Mesenteric fat pad (tissue), 1 donor: ENCODE data around the gene MARK1. TPM values are rescaled to one million over a fixed set of nuclear protein-coding genes. Genes with fewer than 3 reads are reported as not detected.
"Not testable (repeated sequence)": the region's sequence is repeated elsewhere in the genome, so short reads cannot be mapped to it uniquely, and the experiment has no call there.

Experiments
- DNase-seq: peaks from one replicate; pipeline ENCODE4 v3.0.0-alpha.2; 2020; ENCODE audit warnings: low spot score
- total RNA-seq: library from RNA; stranded (reverse); fragmentation: NEBNext Ultra II Directional; extraction: Animal tissue kit (Norgen Biotek cat#: 25700); gene quantifications from one replicate; pipeline ENCODE4 v1.2.1, GENCODE V29; 2021
- donor health status: DM: yes; HTN: yes; CAD: no.

MARK1 gene
- total RNA-seq, 1 donor from 2014 or later = 19.2 TPM

DNA sequence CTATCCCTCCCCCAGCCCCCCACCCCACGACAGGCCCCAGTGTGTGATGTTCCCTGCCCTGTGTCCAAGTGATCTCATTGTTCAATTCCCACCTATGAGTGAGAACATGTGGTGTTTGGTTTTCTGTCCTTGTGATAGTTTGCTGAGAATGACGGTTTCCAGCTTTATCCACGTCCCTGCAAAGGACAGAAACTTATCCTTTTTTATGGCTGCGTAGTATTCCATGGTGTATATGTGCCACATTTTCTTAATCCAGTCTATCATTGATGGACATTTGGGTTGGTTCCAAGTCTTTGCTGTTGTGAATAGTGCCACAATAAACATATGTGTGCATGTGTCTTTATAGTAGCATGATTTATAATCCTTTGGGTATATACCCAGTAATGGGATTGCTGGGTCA lies 77.7 kb downstream of the MARK1 start:
- not testable (repeated sequence) for DNase-seq

DNA sequence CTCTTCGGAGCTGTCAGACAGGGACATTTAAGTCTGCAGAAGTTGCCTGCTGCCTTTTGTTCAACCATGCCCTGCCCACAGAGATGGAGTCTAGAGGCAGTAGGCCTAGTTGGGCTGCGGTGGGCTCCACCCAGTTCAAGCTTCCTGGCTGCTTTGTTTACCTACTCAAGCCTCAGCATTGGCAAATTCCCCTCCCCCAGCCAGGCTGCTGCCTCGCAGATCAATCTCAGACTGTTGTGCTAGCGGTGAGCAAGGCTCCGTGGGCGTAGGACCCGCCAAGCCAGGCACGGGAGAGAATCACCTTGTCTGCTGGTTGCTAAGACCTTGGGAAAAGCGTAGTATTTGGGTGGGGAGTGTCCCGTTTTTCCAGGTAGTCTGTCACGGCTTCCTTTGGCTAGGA lies 83.2 kb downstream of the MARK1 start:
- DNase-seq = not testable (repeated sequence)

DNA sequence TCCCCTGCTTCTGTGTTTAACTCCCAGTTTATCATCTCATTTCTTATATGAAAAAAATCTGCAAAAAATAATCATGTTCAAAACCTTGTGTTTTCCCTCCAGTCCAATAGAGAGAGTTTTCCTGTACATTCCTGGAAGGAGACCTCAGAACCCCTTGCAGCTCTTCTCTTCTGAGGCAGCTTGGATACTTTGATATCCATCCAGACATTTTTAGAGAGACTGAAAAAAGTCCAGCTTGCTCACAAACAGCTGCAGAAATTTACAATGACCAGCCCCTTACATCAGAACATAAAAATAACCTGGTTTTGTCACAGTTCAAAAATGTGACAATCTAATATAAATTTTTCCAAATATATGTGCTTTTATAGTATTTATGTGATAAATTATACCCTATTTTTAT lies 88.9 kb downstream of the MARK1 start:
- DNase-seq = no peak

DNA sequence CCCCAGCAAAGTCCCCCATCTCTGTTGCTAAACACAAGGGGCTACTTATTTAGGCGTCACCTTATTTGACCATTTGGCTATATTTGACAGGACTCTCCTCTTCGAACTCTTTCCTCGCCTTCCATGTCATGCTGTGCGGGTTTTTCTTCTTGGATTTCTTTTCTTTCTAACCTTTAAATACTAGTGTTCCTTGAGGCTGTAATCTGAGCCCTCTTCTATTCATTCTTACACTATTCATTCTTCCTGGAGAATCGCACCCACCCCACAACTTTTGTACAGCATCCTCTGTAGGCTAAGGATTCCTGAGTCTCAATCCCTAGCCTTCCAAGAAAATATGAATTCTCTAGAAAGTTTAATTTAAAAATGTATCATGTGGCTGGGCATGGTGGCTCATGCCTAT lies 100.5 kb downstream of the MARK1 start:
- no peak for DNase-seq

DNA sequence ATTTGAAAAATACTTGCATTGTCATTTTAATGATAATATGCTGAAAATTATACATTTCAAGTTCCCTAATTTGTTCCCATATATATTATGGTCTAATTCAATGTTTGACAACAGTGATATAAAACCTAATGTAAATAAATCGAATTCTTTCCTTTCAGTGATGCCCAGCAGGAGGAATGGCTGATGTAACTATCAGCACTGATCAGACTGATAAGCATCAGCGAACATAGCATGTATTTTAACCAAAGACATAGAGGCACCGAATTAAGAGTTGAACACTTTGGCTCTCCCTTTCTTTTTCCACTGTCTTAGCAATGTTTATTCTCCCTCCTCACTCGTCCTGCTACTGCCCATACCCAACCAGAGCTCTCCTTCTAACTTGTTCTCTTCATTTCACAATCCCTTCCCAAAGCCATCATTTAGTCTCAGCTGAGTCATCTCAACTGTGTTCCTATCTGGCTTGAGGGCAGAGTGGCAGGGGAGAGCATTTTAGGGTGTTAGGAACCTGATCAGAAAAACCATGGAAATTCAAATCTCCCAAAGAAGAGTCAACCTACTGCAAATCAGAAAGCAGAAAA lies 103.4 kb downstream of the MARK1 start:
- DNase-seq = no peak

DNA sequence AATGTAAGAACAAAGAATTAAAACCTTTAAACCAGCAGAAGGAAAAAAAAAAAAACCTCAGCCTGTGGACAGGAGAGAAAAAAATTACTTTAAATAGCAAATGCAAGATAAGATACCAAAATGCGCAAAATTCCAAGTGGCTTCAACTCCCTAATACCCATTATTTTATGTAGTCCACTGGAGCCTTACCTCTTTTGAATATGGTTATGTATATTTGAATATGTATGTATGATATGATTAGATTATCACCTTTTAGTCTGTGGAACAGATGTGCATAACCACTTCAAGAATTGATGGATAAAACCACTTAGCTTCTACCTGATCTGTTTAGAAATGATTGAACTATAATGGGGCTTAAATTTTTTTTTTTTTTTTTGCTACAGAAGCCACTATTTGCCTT lies 109.8 kb downstream of the MARK1 start:
- no peak for DNase-seq

DNA sequence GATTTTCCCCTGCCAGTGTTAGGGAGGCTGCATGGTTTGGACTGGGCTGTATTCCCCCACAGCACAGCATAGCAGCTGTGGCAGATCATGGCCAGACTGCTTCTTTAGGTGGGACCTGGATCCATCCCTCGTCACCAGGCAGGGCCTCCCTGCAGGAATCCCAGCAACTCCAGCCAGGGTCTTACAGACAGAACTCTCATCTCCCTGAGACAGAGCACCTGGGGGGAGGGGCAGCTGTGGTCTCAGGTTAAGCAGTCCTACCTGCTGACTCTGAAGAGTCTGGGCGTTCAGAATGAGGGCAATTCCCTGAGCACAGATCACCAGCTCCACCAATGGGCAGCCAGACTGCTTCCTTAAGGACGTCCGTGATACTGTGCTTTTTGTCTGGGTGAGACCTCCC lies 114.3 kb downstream of the MARK1 start:
- no peak for DNase-seq

DNA sequence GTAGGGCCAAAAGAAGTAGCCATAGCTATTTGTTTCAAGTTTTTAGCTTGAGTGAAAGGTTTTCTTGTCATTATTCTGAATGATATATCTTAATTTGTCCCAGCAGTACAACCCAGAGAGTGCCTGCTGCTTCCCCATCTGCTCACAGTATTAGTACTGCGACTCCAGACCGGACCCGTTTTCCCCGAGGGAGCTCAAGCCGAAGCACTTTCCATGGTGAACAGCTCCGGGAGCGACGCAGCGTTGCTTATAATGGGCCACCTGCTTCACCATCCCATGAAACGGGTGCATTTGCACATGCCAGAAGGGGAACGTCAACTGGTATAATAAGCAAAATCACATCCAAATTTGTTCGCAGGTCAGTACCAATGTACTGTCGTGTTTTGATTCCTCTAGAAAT lies 125.1 kb downstream of the MARK1 start:
- DNase-seq = no peak

DNA sequence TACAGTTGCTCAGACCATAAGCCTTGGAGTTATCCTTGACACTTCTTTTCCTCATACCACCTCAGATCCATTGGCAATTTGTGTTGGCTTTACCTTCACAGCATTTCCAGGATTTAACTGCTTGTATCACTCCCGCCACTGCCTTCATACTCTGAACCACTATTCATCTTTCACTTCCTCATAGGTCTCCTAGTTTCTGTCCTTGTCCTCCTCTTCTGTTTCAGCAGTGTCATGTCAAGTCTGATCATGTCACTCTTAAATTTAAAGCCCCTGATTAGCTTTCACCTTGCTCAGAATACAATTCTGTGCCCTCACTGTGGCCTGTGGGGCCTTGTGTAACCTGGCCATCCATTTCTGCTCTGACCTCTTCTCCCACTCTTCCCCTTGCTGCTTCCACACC lies 127.6 kb downstream of the MARK1 start:
- DNase-seq = no peak

DNA sequence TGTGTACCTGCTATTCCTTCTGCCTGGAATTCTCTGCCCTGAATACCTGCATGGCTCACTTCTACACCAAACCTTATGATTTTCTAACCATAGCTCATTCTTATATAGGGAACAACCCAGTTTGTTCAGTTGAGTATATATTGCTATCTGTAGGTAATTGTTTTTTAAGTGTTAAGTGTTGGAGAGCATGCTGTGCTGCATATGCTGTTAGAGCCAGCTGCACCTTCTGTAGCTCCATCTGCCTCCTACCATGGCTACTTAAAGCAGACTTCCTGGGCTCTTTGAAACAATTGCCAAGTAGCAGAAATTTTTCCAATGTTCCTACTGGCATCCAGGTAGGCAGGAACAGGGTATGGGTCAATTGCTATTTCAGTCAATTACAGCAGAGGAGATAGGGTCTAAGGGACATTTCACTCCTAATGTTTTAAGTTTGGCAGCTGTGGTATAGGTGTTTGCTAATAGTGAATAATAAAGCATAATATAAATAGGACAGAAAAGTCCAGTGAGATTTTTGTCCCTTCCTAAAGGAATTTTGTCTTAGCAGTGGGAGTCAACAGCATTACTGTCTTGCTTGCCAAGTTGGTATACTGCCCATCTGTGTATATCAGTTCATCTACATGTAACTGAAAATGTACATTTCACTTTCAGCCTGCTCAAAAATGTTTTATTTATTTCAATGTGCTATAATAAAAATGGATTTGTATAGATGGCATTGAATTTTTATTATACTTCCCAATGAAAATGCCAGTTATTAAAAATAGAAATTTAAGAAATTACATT lies 128.2 kb downstream of the MARK1 start:
- DNase-seq = no peak

DNA sequence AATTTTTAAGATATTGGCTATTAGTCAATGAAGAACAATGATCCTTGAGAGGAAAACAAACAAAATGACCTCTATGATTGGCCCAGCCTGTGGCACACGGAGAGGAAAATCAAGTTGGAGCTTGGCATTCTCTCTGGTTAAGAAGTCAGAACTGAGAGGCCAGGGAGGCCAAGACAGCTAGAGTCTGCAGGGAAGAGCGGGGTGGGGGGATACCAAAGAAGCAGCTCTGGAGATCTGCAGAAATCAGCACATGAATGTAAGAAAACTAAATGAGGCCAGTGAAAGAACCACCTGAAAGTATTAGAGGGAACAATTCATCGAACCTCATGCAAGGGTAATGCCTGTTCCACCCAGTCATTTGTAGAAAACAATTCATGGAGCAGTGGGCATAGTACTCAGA lies 138.4 kb downstream of the MARK1 start:
- DNase-seq = no peak

DNA sequence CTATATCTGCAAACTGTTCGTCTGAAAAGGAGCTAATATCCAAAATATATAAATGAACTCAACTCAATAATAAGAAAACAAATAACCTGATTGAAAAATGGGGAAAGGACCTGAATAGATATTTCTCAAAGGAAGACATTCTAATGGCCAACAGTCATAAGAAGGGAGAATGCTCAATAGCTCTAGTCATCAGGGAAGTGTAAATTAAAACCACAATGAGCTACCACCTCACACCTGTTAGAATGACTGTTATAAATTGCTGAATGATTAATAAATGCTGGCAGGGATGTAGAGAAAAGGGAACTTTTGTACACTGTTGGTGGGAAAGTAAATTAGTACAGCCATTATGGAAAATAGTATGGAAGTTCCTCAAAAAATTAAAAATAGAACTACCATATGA lies 141.1 kb downstream of the MARK1 start:
- no peak for DNase-seq

DNA sequence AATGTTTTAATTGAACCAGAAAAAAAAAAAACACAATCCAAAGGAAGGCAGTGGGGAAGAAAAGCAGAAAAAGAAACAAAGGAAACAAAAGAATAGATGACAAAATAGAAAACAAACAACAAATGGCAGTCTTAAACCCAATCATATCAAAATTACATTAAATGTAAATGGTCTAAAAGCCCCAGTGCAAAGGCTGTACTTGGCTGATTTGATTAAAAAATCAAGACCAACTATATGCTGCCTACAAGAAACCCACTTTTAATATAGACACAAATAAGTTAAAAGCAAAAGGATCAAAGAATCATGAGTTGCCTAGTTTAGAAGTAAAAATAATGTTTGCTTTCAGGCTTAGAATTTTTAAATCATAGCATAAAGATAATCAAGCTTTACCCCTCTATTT lies 142.4 kb downstream of the MARK1 start:
- DNase-seq = no peak

DNA sequence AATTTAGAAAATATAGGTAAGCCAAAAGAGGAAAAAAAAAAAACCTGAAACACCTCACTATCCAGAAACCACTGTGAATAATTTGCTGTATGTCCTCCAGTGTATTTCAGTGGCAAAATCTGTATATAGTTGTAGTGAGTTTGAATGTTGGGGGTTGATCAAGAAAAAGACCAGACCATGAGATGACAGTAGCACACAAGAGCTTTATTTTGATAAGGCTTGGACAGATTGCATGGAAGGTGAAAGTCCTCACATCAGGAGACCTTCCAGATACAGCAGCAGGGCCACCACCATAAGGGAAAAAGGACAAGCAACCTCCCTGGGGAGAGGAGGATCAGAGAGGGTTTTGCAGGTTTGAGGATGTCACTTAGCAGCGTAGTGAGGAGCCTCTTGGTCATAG lies 146.0 kb downstream of the MARK1 start:
- no peak for DNase-seq

DNA sequence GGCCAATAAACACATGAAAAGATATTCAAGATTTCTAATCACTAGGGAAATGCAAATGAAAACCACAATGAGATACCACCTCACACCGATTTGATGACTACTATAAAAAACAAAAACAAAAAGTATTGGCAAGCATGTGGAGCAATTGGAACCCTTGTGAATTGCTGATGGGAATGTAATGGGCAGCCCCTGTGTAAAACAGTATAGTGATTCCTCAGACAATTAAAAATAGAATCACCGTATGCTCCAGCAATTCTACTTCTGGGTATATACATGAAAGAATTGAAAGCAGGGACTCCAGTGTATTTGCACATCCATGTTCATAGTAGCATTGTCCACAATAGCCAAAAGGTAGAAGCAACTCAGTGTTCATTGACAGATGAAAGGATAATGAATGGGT lies 149.3 kb downstream of the MARK1 start:
- no peak for DNase-seq

DNA sequence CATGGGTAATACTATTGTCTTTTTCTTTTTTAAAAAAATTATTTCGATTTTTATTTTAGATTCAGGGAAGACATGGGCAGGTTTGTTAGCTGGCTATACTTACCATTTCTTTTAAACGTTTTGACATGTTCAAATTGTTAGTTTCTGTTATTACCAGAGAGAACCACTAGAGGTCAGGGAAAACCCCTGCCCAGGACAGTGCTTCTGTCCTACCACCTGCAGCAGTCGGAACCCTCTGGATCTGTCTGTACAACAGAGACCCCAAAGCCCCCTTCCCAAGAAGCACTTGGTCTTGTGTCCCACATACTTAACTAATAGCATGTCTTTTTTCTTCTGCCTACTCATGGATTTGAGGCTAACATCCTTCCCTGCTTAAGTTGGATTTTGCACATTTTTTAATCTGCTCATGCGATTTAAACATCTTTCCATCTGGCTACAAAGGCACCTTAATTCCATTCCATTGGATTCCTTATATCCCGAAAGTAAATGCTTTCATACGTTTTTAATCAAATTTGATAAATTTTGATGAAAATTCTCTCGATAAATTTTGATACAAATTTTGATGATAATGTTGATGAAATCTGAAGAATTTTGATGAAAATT lies 152.2 kb downstream of the MARK1 start:
- DNase-seq = no peak

DNA sequence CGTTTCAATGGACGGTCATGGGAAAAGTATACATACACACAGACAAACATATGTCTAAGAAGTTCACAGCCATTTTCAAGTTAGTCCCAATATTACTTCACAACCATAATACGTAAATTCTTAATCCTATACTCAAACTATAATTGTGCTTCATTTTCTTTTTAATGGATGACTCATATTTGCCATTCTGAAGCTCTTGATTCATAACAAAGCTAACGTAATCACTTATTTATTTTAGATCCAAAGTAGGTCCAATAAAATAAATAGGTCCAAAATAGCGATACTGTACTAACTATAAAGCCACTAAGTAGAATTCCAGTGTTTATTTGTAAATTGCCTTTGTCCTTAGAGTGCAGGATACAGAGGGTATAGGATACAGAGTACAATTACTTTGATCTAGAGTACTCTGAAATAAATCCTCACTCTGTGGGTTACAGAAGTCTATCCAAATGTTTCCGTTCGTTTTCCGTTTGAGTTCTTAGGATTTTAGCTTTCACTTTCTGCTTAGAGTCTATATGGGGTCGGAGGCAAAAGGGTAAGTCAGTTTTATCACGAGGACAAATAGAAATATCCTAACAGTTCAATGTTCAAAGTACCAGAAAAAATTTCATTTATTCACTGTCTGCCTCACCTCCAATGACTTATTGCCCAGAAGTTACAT lies 153.4 kb downstream of the MARK1 start:
- DNase-seq = no peak

DNA sequence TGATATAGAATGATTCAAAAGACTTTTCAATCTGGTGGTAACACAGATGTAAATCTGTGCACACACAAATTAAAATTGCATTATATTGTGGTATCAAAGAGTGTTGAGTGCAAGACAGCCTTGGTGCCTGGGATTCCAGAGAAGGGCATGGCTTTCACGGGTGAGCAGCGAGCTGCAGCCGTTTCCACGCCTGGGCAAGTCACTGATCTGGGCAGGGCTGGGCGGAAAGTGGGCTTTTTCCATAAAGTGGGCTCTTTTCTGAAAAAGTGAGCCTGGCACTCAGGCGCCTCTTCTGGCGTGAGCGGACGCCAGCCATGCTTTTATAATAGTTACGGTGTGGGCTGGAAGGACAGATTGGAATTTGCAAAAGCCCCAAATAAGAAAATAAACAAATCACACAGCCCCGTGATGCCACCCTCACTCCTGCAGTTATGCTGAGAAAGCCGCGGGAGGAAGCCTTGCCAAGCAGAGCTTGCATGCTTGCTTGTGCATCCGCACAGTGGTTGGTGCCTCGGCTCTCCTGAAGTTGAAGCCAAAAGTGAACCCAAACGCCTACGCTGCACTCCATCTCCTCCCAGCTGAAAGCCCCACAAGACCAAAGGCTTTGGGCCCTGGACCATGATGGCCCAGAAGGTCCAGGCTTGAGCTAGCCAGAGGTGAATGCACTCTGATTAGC lies 155.1 kb downstream of the MARK1 start:
- no peak for DNase-seq

DNA sequence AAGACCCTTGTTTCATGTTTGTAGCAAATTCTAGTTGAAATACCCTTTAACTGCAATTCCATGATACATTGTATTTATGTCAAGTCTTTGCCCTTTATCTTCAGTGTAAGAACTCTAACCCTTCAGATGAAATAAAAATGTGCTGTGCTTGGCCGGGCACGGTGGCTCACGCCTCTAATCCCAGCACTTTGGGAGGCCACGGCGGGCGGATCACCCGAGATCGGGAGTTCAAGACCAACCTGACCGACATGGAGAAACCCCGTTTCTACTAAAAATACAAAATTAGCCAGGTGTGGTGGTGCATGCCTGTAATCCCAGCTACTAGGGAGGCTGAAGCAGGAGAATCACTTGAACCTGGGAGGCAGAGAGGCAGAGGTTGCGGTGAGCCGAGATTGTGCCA lies 155.8 kb downstream of the MARK1 start:
- not testable (repeated sequence) for DNase-seq

DNA sequence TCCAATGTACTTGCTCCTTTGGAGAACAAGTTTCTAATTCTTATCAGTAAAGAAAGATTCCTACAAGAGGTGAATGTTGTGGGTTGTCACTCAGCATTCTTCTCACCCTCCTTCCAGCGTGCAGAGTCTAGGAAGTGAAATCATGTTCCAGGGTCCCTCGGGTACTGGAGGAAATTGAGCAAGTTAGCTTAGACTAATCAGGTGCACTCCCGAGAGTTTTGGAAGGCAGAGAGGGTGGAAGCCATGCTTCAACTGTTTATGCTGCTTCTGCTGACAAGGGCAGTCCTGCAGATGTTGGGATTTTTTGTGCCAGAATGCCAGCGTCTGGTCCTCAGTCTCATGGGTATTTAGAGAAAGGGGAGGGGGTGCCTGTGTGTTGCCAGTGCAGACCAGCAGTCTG lies 157.0 kb downstream of the MARK1 start:
- DNase-seq = no peak

DNA sequence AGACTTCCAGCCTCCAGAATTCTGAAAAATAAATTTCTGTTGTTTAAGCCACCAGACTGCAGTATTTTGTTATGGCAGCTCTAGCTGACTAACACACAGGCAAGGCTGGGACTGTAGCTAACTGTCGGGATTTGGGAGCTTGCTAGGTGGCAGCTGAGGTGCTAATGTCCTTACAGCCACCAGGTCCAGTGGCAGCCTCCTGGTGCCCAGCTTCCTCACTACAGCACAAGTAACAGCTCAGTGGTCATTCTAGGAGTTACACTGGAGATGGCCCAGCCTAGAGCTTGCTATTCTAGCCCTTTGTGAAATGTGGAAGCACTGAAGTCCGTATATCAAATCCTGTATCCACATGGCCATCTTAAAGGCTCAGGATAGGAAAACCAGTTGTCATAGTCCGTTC lies 157.9 kb downstream of the MARK1 start:
- DNase-seq = no peak

DNA sequence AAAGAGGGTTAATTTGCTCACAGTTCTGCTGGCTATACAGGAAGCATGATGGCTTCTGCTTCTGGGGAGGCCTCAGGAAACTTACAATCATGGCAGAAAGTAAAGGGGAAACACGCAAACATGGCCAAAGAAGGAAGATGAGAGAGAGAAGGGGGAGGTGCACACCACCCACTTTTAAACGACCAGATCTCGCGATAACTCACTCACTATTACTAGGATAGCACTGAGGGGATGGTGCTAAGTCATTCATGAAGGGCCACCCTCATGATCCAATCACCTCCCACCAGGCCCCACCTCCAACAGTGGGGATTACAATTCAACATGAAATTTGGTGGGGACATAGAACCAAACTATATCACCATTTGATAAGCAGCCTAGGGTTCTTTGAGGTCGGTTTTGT lies 159.9 kb downstream of the MARK1 start:
- no peak for DNase-seq
